Transverse colon (tissue), 4 donors: Measurements from ENCODE around the gene ADGRB2. TPM values are rescaled to one million over a fixed set of nuclear protein-coding genes. Genes with fewer than 3 reads are reported as not detected.

Experiments used
- DNase-seq: peaks from one replicate; pipeline ENCODE4 v3.0.0-alpha.2; 2019
- H3K27ac ChIP-seq, 4 donors: fragments of 200-600 bp; sonication (generic); 2 replicates each; pipeline ENCODE4 v1.5.1; 2016 to 2018; ENCODE audit warnings: inconsistent platforms in 4 of 4
- H3K27me3 ChIP-seq: fragments of 200-600 bp; sonication (generic); 2 replicates; pipeline ENCODE4 v1.5.1; 2017; ENCODE audit warnings: inconsistent platforms
- H3K36me3 ChIP-seq, 4 donors: fragments of 200-600 bp; sonication (generic); 2 replicates each; pipeline ENCODE4 v1.5.1; 2017 to 2019; ENCODE audit warnings: inconsistent platforms in 4 of 4
- H3K4me1 ChIP-seq, 4 donors: fragments of 200-600 bp; sonication (generic); 2 replicates each; pipeline ENCODE4 v1.5.1; 2017 to 2020; ENCODE audit warnings: inconsistent platforms in 4 of 4
- H3K4me3 ChIP-seq, 4 donors: fragments of 200-600 bp; sonication (generic); 1 replicate in 1 of 4; 2 replicates in 3 of 4; pipeline versions ENCODE4 v1.5.1 to v1.6.1; 2017 to 2019; ENCODE audit warnings: inconsistent platforms in 4 of 4
- H3K9me3 ChIP-seq, 2 donors: fragments of 200-600 bp; sonication (generic); 2 replicates each; pipeline ENCODE4 v1.5.1; 2017 to 2019; ENCODE audit warnings: inconsistent platforms in 2 of 2
- EP300 ChIP-seq: sonication (generic); formaldehyde crosslinking; IDR thresholded peaks from one replicate; pipeline ENCODE4 v1.6.1; 2017; ENCODE audit warnings: antibody characterized with exemption, low read depth
- POLR2A ChIP-seq: fragments of 450-650 bp; IDR thresholded peaks from one replicate; pipeline ENCODE4 v1.6.1; 2016; ENCODE audit warnings: antibody characterized with exemption, mild to moderate bottlenecking, moderate library complexity
- POLR2AphosphoS5 ChIP-seq, 3 donors: sonication (generic); formaldehyde crosslinking; IDR thresholded peaks; one replicate each; pipeline ENCODE4 v1.6.1; 2016; ENCODE audit warnings: antibody characterized with exemption in 3 of 3
- WGBS, 2 donors: methylation state at CpG; one replicate each; pipeline ENCODE4 v1.1.5; 2018; ENCODE audit warnings: low coverage in 1 of 2; 5-methylcytosine and 5-hydroxymethylcytosine counted together
- in situ Hi-C, 4 donors: fragments of 200-750 bp; cut with MboI; loops; one replicate each; pipeline versions ENCODE4 v1.15.0 to v1.15.1; 2017; ENCODE audit warnings: low sequenced_read_pairs in 3 of 4, low pct_ligation_motif_present in 1 of 4, low pct_unique_long_range_greater_than_20kb in 1 of 4
- intact Hi-C: fragments of 100-400 bp; cut with DNase I; formaldehyde crosslinking; loops from one replicate; pipeline ENCODE4 v1.15.1; 2023; ENCODE audit warnings: low total_unique reads
- total RNA-seq, 4 donors: library from RNA; depleted of rRNA; stranded (reverse); fragments of >200 nt; gene quantifications; one replicate each; pipeline ENCODE4 v1.1.0, GENCODE V29; 2016
- TF ChIP-seq, protein P1 (sequence below), 5 experiments: fragments of 200-600 bp in 3 of 5; fragments of 450-650 bp in 2 of 5; sonication (generic) in 3 of 5; IDR thresholded peaks; 1 replicate in 2 of 5; 2 replicates in 3 of 5; pipeline ENCODE4 v1.5.1; 2016 to 2017; ENCODE audit warnings: antibody characterized with exemption in 5 of 5, inconsistent platforms in 3 of 5, mild to moderate bottlenecking in 2 of 5, moderate library complexity in 1 of 5

The ADGRB2 gene, protein sequence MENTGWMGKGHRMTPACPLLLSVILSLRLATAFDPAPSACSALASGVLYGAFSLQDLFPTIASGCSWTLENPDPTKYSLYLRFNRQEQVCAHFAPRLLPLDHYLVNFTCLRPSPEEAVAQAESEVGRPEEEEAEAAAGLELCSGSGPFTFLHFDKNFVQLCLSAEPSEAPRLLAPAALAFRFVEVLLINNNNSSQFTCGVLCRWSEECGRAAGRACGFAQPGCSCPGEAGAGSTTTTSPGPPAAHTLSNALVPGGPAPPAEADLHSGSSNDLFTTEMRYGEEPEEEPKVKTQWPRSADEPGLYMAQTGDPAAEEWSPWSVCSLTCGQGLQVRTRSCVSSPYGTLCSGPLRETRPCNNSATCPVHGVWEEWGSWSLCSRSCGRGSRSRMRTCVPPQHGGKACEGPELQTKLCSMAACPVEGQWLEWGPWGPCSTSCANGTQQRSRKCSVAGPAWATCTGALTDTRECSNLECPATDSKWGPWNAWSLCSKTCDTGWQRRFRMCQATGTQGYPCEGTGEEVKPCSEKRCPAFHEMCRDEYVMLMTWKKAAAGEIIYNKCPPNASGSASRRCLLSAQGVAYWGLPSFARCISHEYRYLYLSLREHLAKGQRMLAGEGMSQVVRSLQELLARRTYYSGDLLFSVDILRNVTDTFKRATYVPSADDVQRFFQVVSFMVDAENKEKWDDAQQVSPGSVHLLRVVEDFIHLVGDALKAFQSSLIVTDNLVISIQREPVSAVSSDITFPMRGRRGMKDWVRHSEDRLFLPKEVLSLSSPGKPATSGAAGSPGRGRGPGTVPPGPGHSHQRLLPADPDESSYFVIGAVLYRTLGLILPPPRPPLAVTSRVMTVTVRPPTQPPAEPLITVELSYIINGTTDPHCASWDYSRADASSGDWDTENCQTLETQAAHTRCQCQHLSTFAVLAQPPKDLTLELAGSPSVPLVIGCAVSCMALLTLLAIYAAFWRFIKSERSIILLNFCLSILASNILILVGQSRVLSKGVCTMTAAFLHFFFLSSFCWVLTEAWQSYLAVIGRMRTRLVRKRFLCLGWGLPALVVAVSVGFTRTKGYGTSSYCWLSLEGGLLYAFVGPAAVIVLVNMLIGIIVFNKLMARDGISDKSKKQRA (N-terminal part only)
- 1 to 10 TPM in 2 of 4 donors, under 1 TPM in 1, not detected in 1; 0.55 to 4.2 (median 1.1) TPM for total RNA-seq

DNA sequence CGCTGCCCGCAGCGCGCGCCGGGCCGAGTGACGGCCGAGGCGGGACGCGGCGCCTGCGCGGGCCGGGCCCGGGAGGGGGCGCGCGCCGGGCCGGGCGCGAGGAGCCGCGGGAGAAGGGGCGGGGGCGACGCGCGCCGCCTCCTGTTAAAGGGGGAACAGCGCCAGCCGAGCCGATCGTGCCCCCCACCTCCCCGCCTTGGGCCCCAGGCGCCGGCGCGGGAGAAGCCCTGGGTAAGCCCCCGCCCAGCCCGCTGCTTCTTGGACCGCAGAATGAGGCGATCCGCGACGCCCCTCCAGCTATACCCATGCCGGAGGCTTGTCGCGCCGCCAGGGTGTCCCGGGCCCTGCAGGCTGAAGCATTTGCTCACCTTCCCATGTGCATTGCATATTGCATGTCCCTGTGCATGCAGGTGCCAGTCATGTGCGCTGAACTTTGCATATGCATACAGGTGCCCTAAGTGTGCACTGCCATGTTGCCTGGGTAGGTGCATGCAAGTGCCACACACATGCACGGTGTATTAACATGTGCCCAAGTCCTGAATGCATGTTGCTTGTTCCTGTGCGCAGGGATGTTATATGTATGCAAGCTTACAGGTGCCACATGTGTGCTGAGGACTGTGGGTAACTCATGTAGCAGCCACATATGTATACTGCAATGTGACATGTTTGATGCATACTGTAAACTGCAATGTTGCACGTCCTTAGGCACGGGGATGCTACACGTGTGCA lies at the start of gene ADGRB2:
Gene ADGRB2 (minus strand): TSS at position 29 of the 729 bp plus-strand sequence. CDS start 7,119 bp downstream, outside the sequence.
- Histone ChIP-seq H3K9me3 (no peaks in the 10 kb centered on the region), H3K4me3 (peak within 1 kb of the TSS; percentile 32 to 61 (median 54)), H3K27me3 (peaks cover 77% of the 10 kb centered on the region), H3K27ac (no peak within 1 kb of the TSS), H3K36me3 (no peaks in the 10 kb centered on the region), H3K4me1 (peaks cover 12 to 43% (median 31%) of the 10 kb centered on the region in 4 donors)
- 11% methylated on average over 10 of the region's 59 CpGs; no CpG with 5 or more reads in 1 of the 2 donors for WGBS, 2 donors
- intact Hi-C loops = no loop called here
- in situ Hi-C loops = no loop called here
- no peak for TF ChIP-seq POLR2AphosphoS5 (IDR thresholded peaks at IDR 0.05)
- no peak for TF ChIP-seq POLR2A
- TF ChIP-seq, protein P1, sequence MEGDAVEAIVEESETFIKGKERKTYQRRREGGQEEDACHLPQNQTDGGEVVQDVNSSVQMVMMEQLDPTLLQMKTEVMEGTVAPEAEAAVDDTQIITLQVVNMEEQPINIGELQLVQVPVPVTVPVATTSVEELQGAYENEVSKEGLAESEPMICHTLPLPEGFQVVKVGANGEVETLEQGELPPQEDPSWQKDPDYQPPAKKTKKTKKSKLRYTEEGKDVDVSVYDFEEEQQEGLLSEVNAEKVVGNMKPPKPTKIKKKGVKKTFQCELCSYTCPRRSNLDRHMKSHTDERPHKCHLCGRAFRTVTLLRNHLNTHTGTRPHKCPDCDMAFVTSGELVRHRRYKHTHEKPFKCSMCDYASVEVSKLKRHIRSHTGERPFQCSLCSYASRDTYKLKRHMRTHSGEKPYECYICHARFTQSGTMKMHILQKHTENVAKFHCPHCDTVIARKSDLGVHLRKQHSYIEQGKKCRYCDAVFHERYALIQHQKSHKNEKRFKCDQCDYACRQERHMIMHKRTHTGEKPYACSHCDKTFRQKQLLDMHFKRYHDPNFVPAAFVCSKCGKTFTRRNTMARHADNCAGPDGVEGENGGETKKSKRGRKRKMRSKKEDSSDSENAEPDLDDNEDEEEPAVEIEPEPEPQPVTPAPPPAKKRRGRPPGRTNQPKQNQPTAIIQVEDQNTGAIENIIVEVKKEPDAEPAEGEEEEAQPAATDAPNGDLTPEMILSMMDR (IDR thresholded peaks at IDR 0.05) = no peak
- TF ChIP-seq EP300 = no peak
- DNase-seq = no peak

DNA sequence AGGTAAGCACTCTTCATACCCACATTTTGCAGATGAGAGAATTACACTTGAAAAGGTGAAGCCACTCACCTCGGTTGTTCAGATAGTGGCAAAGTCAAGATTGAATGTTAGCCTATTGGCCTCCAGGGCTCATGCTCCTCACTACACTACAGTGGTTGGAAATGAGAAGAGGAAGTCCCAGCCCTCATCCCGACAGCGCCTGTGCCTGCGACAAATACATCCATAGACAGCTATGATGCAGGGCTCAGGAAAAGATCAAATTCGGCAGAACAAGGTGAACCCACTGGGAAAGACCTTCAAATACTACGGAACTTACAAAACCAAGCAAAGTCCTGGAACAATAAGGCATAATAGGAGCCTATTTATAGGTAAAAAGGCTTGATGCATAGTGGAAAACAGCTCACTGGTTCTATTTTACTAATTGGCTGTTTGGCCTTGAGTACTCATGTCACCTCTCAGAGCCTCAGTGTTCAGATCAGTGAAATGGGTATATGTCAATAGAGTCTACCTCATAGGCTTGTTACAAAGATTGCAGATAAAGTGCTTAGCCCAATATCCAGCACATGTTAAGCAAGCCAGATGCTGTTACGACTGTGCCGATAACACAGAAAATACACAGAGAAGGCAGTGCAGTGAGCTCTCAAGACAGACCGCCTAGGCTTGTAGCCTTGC lies 48.2 kb upstream of the ADGRB2 start:
- intact Hi-C loops = no loop called here
- Histone ChIP-seq H3K36me3 (no peaks in the 10 kb centered on the region), H3K27ac (no peak overlapping the region), H3K4me1 (peaks cover 0 to 4% (median 2%) of the 10 kb centered on the region in 4 donors), H3K27me3 (no peaks in the 10 kb centered on the region), H3K9me3 (no peaks in the 10 kb centered on the region), H3K4me3 (no peak overlapping the region)
- TF ChIP-seq POLR2AphosphoS5 (IDR thresholded peaks at IDR 0.05) (no peak), POLR2A (no peak), EP300 (no peak)
- TF ChIP-seq, protein P1 (IDR thresholded peaks at IDR 0.05) = no peak
- in situ Hi-C loops = loop anchor here in 1 of 4 donors (10.0 kb wide), 1 partner anchor 143 kb away; no protein-coding TSS in a partner anchor
- no peak for DNase-seq
- 75 to 93% methylated on average over 6 to 9 of the region's 9 CpGs for WGBS, 2 donors

DNA sequence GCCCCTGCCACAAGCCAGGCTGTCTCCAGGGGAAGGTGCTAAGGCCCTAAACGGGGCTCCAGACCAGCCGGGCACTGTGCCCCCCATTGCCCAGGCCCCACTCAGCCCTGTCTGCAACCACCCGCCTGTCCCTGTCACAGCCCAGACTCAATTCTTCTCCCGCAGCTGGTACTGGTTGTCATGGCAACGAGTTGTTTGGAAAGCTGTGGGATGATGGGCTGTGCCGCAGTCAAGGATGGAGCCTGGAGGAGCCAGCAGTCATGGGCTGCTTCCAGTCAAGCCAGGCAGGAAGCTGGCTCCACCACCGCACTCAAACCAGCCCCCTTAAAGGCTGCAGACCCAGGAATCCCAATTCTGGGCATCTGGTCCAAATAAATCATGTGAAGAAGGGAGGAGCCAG lies 47.5 kb upstream of the ADGRB2 start:
- TF ChIP-seq POLR2A (no peak), POLR2AphosphoS5 (IDR thresholded peaks at IDR 0.05) (no peak), EP300 (no peak)
- TF ChIP-seq, protein P1 (IDR thresholded peaks at IDR 0.05) = no peak

More for the DNA sequence above, 47.5 kb upstream of the ADGRB2 start:
- H3K4me3 ChIP-seq = no peak overlapping the region
- H3K27me3 ChIP-seq = no peaks in the 10 kb centered on the region
- no peaks in the 10 kb centered on the region for H3K36me3 ChIP-seq
- no peak for DNase-seq
- no peaks in the 10 kb centered on the region for H3K9me3 ChIP-seq
- in situ Hi-C loops = loop anchor here in 1 of 4 donors (10.0 kb wide), 1 partner anchor 143 kb away; no protein-coding TSS in a partner anchor
- no peak overlapping the region for H3K27ac ChIP-seq
- 41 to 80% methylated on average over 1 to 7 of the region's 7 CpGs for WGBS, 2 donors
- peaks cover 0 to 4% (median 2%) of the 10 kb centered on the region in 4 donors for H3K4me1 ChIP-seq
- intact Hi-C loops = no loop called here
